ENCODE measurements around the gene NDRG4.

Gene NDRG4

DNA sequence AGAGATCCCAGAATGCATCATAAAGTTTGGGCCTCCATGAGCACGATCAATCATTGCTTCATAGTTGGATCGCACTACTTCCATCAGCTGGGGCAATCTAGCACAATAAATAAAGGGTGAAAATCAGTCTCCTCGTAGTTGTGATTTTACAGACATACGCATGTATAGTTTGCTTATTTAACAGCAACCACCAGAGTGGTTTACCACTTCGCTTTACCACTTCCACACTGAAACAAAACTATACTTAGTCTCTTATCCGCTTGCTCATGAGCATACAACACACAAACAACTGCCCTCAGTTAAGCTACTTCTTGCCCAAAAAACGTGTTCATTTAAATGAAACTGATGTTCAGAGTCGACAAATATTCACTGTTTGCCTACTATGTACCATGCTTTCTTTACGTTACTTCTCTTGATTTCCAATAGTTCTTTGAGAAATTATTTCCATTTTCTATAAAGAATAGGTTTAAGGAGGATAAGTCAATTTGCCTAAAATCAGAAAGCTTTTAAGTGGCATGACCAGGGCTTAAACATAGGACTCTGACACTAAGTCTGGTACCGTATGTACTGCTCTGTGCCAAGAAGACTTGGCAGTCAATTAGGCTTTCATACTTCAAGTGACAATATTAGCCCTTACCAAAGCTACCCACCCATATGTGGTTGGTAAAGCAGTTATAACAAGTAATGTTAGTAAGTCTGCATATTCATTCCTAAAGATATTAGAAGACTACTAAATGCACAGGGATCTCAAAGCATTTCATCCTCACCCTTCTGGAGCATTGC, 37.4 kb downstream of the NDRG4 start:
- DNase-seq (ENCODE audit: low read depth, low spot score): no peak
- POLR2A ChIA-PET: no interaction called here
- CTCF ChIA-PET: interaction anchor here (1.4 kb wide), 1 partner anchor 9 kb away, joined by 4 read pairs; no protein-coding TSS in a partner anchor
- no peak overlapping the region for H3K4me3 ChIP-seq (ENCODE audit: low read depth, low read length)
- TF ChIP-seq, protein P1, sequence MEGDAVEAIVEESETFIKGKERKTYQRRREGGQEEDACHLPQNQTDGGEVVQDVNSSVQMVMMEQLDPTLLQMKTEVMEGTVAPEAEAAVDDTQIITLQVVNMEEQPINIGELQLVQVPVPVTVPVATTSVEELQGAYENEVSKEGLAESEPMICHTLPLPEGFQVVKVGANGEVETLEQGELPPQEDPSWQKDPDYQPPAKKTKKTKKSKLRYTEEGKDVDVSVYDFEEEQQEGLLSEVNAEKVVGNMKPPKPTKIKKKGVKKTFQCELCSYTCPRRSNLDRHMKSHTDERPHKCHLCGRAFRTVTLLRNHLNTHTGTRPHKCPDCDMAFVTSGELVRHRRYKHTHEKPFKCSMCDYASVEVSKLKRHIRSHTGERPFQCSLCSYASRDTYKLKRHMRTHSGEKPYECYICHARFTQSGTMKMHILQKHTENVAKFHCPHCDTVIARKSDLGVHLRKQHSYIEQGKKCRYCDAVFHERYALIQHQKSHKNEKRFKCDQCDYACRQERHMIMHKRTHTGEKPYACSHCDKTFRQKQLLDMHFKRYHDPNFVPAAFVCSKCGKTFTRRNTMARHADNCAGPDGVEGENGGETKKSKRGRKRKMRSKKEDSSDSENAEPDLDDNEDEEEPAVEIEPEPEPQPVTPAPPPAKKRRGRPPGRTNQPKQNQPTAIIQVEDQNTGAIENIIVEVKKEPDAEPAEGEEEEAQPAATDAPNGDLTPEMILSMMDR (IDR thresholded peaks at IDR 0.05; ENCODE audit: insufficient read depth, low read length, missing control alignments): no peak

DNA sequence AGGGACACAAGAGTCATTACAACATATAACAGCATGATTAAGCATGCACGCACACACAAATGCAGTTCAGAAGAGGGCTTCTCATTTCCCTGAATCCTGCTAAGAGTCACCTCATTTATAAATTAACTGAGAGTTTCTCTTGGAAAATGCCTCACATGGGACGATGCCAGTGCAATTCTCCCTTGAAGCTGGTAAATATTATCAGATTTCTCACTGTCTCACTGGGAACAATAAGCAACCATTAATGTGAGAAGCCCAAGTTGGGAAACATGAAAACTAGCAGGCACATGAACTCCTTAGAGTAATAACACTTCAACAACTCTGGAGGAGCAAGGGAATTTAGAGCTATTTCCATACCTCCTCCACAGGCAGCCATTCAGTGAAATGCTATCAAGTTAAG, 41.8 kb downstream of the NDRG4 start:
- ChIA-PET POLR2A (no interaction called here), CTCF (interaction anchor here (1.4 to 2.1 kb wide), 2 partner anchors 18 to 30 kb away, joined by 4 to 5 read pairs; no protein-coding TSS in a partner anchor)
- TF ChIP-seq, protein P1 (IDR thresholded peaks at IDR 0.05; ENCODE audit: insufficient read depth, low read length, missing control alignments): no peak

DNA sequence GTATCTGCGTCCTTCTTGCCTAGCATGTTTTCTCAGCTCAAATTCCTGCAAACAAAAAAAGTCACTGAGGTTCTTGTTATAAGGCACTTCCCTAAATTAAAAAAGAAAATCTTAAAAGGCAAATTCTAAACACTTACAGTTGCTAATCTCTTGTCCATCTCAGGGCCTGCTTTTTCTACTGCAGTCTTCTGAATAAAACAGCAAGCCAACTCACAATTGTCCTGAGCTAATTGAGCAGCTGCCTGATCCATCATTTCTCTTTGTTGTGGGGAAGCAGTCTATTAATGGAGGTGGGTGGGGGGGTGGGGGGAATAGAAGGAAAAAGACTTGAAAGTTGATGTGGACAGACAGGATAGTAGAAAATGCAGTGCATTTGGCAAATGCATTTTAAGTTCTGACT, 42.3 kb downstream of the NDRG4 start:
- ChIA-PET POLR2A (no interaction called here), CTCF (interaction anchor here (1.4 to 2.1 kb wide), 2 partner anchors 18 to 30 kb away, joined by 4 to 5 read pairs; no protein-coding TSS in a partner anchor)
- TF ChIP-seq, protein P1 (IDR thresholded peaks at IDR 0.05; ENCODE audit: insufficient read depth, low read length, missing control alignments): no peak
- no peak overlapping the region for H3K4me3 ChIP-seq (ENCODE audit: low read depth, low read length)
- no peak for DNase-seq (ENCODE audit: low read depth, low spot score)

More for the DNA sequence above, 41.8 kb downstream of the NDRG4 start:
- no peak overlapping the region for H3K4me3 ChIP-seq (ENCODE audit: low read depth, low read length)
- DNase-seq (ENCODE audit: low read depth, low spot score): no peak

DNA sequence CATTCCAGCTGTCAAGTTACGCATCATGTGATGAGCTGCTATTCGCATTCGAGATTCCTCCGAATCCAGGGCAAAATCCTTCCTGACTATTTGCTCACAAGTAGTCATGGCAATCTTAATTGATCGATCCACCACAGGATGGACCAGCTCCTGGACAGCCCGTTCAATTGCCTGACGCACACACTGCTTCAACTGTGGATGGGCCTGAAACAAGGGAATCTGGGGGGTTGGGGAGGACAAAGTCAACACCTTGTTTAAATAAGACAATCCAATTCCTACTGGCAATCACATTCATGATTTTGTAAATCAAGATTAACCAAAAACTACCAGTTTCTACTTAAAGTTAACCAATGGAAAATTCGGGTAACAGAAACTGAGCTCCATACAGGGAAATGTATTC, 43.7 kb downstream of the NDRG4 start:
- ChIA-PET CTCF (interaction anchor here (0.6 kb wide), 1 partner anchor 118 kb away, joined by 3 read pairs; no protein-coding TSS in a partner anchor), POLR2A (no interaction called here)

DNA sequence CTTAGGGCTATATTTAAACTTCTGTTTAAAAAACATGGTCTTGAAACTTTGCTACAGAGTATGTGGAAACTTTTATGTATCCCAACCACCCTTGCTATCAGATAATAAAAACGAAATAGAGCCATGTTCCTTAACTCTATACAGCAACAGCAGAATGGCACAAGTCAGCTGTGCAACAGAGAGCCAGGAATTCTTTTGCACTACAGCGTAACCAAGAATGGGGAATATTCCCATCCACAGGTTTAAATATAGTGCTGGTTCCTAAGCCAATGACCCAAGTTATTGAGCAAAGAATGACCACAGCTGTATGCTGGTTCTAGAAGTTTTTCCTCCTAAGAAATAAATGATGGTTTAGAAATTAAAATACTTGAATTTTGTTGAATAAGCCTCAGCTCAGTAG, 48.4 kb downstream of the NDRG4 start:
- TF ChIP-seq, protein P1 (IDR thresholded peaks at IDR 0.05; ENCODE audit: insufficient read depth, low read length, missing control alignments): no peak
- ChIA-PET CTCF (no interaction called here), POLR2A (interaction anchor here (0.7 kb wide), 1 partner anchor 51 kb away, joined by 3 read pairs; no protein-coding TSS in a partner anchor)
- DNase-seq (ENCODE audit: low read depth, low spot score): no peak
- H3K4me3 ChIP-seq (ENCODE audit: low read depth, low read length): no peak overlapping the region

More for the DNA sequence above, 43.7 kb downstream of the NDRG4 start:
- H3K4me3 ChIP-seq (ENCODE audit: low read depth, low read length): no peak overlapping the region
- TF ChIP-seq, protein P1 (IDR thresholded peaks at IDR 0.05; ENCODE audit: insufficient read depth, low read length, missing control alignments): no peak
- DNase-seq (ENCODE audit: low read depth, low spot score): no peak

DNA sequence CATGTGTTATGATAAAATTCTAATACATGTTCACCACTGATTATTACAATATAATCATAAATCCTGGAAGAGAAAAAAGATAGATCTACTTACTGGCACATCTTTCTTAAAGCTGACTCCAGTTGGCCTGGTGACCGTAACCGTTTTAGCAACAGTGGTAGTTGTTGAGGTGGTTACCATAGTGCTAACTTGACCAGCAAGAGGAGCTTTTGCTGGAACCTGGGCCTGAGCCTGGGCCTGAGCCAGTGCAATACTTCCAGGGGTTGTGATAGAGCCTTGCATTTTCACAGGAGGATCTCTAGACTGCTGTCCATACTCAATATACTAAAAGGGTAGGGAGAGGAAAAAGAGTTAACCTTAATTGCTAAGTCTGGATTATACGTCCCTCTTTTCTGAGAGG, 51.6 kb downstream of the NDRG4 start:
- ChIA-PET CTCF (no interaction called here), POLR2A (no interaction called here)
- DNase-seq (ENCODE audit: low read depth, low spot score): no peak
- TF ChIP-seq, protein P1 (IDR thresholded peaks at IDR 0.05; ENCODE audit: insufficient read depth, low read length, missing control alignments): no peak
- H3K4me3 ChIP-seq (ENCODE audit: low read depth, low read length): no peak overlapping the region
